ENCODE measurements around the gene TNFRSF25.
"Not testable (repeated sequence)": the region's sequence is repeated elsewhere in the genome, so short reads cannot be mapped to it uniquely, and the experiment has no call there.

Gene TNFRSF25

GRCh38 chr1:6448749-6449631 lies 17.0 kb downstream of the TNFRSF25 start:
- no peak for DNase-seq

GRCh38 chr1:6447818-6448748 lies 17.9 kb downstream of the TNFRSF25 start:
- DNase-seq, result no peak

GRCh38 chr1:6447016-6447817 lies 18.8 kb downstream of the TNFRSF25 start:
- no peak for DNase-seq

GRCh38 chr1:6446665-6447015 lies 19.3 kb downstream of the TNFRSF25 start:
- no peak for DNase-seq

- DNase-seq, result not testable (repeated sequence)
These were observed 20.0 kb downstream of the TNFRSF25 start for GRCh38 chr1:6445929-6446328.

GRCh38 chr1:6445062-6445763 lies 20.8 kb downstream of the TNFRSF25 start:
- no peak for DNase-seq

- DNase-seq, result no peak
These were observed 21.6 kb downstream of the TNFRSF25 start for GRCh38 chr1:6444377-6444776.

GRCh38 chr1:6443339-6444115 lies 22.4 kb downstream of the TNFRSF25 start:
- DNase-seq, result no peak

GRCh38 chr1:6441586-6441985 lies 24.4 kb downstream of the TNFRSF25 start:
- no peak for DNase-seq

GRCh38 chr1:6440198-6441126 lies 25.5 kb downstream of the TNFRSF25 start:
- DNase-seq, result no peak

- DNase-seq, result peak; percentile 14
These were observed 27.9 kb downstream of the TNFRSF25 start for GRCh38 chr1:6438047-6438525.

GRCh38 chr1:6437012-6437700 lies 28.8 kb downstream of the TNFRSF25 start:
- DNase-seq, result not testable (repeated sequence)

- not testable (repeated sequence) for DNase-seq
These were observed 29.7 kb downstream of the TNFRSF25 start for GRCh38 chr1:6436277-6436676.

- no peak for DNase-seq
These were observed 30.4 kb downstream of the TNFRSF25 start for GRCh38 chr1:6435547-6435946.

- DNase-seq, result no peak
These were observed 30.8 kb downstream of the TNFRSF25 start for GRCh38 chr1:6435129-6435528.

GRCh38 chr1:6434186-6434585 lies 31.8 kb downstream of the TNFRSF25 start:
- no peak for DNase-seq

GRCh38 chr1:6431645-6432579 lies 34.1 kb downstream of the TNFRSF25 start:
- DNase-seq, result not testable (repeated sequence)

Data from NK-92 treated with Interleukin-12 subunit alpha and Interleukin-12 subunit beta, amount 100 ng/mL, for 24 hours (cell line).